Epidermal melanocyte (primary cell): ENCODE results near the gene MYOZ2.

Experiments used
- DNase-seq: peaks from one replicate; pipeline ENCODE4 v3.0.0; 2011; ENCODE audit warnings: low spot score; ENCODE audit not compliant: insufficient read length

MYOZ2 gene

DNA sequence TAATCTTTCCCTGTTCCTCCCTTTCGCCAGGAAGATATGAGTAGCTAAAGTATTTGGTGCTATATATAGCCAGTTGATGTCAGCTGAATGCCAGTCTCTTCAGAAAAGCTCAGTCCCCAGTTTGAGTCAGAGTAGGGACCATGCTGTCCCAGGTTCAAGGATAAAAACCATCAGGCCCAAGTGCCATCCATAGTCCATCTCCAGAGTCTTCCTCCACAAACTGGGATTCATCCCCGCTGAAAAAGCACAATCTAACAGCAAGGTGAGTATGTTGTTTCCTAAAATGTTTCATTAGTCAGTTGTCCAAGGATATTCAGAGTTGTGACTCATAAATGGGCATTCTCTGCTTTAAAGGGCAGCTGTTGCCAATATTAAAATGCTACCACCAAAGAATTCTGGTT is at the start of gene MYOZ2:
TSS of gene MYOZ2 (plus strand) at position 112 of the 401 bp plus-strand sequence. CDS start 694 bp downstream, outside the sequence.
- DNase-seq, result no peak

DNA sequence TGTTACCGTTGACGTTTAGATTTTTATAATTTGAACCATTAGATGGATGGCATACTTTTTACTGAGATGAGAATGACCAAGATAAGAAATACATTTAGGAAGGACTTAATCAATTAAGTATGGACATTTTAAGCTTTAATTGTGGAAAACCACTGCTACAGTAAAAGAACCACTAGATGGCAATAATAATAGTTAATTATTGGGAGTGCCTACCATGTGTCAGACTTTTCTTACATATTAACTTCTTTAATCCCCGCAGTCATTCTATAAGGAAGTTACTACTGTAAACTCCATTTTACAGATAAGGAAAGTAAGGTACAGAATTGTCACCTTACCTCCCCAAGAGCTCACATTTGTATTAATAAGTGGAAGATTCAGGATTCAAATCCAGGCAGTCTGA is 48.5 kb upstream of the MYOZ2 start:
- no peak for DNase-seq

DNA sequence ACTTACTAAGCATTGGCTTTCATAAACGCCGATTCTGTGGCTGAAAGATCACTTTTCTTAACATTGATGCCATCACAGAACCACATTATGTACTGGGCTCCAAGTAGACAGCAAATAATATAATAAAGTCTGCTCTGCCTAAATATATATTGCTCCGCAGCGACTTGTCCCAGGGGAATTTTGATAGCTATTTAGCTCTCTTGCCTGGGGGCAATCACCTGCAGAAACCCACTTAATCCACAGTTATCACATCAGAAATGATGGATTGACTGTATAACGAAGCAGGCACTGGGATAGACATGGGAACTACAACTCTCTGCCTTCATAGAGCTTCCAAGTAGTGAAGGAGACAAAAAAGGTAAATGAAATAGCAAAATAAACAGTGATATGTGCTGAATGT is 48.0 kb upstream of the MYOZ2 start:
- no peak for DNase-seq

- DNase-seq, result no peak
These were observed 42.4 kb upstream of the MYOZ2 start for GRCh38 chr4:119093042-119093827.

DNA sequence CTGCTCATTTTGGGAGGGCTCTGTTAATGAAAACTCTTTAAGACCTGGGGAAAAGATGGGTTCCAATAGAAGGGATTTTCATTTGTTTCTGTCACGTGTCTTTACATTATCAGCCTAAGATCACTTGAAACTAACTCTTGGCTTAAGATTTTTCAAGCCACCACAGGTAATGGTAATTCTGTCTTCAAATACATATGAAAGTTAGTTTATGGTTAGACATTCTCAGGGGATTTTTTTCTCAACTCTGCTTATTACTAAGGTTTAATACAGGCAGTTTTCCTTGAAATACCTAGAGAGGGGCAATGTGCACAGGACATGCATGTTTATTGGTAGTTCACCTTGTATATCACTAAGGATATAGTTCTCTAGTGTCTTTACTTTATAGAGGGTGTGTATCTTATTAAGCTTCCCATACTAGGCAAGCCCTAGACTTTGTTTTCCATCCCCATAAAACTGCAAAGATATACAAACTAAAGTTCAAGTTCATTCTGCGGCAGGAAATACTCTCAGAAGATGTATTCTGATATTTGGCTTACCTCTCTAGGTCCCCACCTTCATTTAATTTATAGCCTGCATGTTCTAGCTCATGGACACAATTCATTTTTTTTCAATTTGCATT is 38.2 kb upstream of the MYOZ2 start:
- no peak for DNase-seq

DNA sequence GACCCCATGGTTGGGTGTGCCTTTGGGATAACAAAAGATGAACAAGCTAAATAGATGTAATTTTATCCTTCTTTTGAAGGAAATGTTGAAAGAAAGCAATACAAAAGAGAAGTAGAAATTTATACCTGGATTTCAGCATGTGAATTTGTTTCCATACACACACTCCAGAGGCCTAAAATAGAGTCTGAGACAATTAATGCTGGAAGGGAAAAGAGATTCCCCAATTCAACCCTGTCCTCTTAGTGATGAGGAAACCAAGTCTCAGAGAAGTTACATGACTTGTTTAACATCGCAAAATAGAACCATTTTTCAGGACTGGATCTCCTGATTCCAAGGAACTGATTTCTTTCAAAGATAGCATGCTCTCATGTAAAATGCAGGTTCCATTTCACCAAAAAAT is 37.3 kb upstream of the MYOZ2 start:
- DNase-seq, result no peak

DNA sequence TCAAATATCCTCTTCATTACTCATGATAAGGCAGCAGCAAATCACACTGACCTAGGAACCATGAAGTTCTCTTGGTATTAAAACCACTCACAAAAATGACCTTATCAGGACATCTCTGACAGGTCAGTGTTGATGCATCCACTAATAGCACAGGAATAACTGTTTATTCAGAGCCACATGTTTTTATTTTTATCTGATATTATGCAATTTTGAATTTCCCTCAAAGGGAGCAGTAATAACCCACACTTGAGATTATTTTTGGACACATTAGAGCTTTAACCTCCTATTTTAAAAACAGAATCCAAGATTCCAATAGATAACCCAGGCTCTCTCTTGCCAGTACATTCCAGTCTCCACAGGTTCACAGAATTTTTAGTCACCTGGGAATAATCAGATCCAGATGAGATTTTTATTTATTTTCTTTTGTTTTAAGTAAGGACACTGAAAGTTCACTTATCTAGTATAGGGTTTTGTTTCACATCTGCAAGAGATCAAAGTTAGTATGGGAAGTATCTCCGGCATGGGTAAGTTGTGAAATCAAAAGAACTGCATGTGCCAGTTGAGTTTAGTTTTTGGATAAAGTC is 36.3 kb upstream of the MYOZ2 start:
- DNase-seq, result no peak

- no peak for DNase-seq
These were observed 35.0 kb upstream of the MYOZ2 start for GRCh38 chr4:119100655-119101054.

DNA sequence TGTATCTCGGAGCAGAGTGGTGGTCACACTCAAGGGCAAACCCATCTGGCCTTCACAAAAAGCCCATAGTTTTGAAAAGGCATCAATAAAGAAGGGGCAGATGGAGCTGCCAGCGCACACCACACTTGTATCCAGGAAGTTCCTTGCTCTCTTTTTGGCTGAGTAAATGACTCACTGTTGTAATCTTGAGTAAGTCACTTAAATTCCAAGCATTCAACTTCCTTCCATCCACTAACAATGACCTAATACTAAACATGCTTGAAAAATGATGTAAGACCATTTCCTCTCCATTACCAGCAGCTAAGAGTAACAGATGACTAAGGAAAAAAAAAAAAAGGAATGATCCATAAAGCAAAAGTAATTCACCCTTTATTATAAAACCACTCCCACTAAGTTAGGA is 32.4 kb upstream of the MYOZ2 start:
- DNase-seq, result peak; percentile 46

GRCh38 chr4:119104644-119105273 is 30.9 kb upstream of the MYOZ2 start:
- no peak for DNase-seq

DNA sequence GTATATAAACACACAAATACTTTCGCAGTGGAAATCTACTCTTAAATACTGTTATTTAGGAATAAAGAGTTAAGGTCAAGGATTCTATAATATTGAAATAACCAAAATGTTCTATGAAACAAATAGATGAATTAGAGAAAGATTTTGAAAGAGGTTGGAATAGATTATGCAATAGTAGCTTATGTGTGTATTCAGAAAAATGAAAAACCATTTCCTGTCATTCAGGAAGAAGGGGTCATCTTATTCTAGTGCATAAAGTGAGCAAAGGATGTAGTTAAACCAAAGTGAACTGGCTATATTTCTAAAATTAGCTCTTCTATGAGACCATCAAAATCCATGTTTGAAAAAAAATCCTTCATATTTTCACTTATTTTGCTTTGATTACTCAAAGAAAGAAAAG is 30.0 kb upstream of the MYOZ2 start:
- DNase-seq, result no peak

- no peak for DNase-seq
These were observed 29.3 kb upstream of the MYOZ2 start for GRCh38 chr4:119106036-119107000.

- no peak for DNase-seq
These were observed 25.5 kb upstream of the MYOZ2 start for GRCh38 chr4:119110121-119110520.

DNA sequence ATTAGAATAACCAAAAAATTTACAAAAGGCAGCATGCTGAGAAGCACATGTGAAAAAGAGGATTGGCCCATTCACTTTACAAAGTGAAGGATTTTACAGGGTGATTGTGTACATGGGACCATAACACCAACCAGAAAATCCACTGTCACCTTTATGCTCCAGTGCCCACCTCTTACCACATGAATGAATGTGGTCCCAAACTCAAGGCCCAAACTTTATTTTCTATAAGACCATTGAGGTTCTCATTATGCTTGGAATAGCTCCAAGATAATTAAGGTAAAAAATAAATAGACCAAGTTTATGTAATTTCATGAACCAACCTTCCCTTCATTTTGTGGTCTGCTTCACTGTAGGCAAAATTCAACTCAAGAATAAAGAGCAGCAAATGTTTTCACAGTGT is 24.3 kb upstream of the MYOZ2 start:
- DNase-seq, result no peak

DNA sequence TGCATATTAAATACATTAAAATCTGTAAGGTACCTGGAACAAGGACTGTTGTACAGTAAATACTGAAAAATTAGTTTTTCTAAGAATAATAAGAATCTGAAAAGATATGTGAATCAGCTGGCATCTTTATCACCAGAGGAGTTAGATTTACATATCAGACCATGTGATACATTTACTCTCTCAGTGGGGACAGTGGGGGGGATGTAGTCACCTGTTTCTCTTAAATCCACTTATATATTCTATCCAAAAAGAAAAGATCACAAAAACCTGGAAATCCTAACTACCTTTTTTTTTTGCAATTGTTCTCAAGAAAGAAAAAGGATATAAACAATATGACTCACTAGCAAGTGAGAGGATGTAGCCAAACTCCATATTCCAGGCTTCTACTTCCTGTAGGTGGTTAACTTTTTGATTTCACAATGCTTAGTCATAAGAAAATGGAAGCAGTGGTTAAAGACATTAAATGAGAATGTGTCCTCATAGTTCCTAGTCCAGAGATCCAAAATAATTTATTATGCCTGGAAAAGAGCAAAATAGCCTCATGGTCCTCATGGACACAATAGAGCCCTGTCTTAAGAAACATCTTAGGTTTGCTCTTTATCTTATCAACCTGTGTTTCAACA is 22.5 kb upstream of the MYOZ2 start:
- DNase-seq, result peak; percentile 41

GRCh38 chr4:119116021-119116420 is 19.6 kb upstream of the MYOZ2 start:
- no peak for DNase-seq

DNA sequence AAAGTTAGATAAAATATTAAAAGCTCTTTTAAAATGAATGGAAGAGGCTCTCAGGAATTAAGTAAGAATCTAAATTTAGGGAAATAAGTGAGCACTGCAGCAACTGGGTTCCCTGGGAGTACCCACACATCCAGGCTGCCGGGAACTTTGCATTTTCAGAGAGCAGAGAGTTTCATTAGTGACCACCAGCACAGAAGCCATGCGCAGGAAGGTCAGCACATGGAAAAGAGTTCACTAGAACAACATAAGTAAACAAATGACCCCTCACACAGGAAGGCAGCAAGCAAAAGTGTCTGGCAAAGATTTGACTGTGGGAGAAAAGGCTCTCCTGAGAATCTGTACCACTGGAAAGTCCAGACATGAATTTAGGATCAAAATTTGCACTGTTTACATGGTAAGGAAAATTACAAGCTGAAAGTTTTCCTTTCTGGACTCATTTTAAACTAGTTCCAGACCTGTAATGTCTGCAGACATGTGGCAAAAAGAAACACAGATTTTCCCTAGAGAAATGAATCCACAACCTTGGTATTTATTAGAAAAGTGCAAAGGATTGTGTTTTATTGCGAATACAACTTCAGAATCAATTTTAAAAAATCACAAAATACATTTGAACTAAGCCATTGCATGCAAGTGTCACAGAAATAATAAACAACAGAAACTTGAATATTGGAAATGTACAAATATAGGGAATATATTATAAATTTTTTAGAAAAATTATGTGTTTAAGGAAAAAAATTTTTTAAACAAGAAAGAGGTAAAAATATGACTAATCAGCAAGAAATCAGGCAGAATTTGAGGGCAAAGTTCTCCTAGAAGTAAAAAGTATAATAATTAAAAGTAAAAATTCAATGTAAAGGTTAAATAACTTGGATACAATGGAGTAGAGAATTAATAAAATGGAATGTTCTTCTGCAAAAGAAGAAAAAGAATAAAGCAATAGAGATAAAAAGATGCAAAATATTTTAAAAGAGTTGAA is 18.4 kb upstream of the MYOZ2 start:
- DNase-seq, result no peak

- DNase-seq, result no peak
These were observed 17.2 kb upstream of the MYOZ2 start for GRCh38 chr4:119118397-119118796.

DNA sequence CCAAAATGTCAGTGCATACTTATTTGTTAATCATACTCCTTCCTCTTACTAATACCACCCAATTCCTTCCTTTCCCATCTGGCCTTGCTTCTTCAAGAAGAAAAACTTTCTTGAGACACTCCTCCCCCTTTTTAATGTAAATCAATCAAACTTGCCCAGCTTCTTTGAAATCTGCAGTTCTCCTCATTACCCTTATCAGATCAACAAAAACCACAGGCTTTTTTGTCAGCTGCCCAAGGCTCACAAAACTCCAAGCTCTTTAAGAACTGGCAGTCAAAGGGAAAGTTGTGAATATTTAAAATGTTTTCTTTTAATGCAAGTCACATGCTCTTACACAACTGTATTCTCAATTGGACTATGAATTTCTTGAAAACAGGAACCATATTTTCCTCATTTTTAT is 11.3 kb upstream of the MYOZ2 start:
- no peak for DNase-seq
